ENCODE measurements around the gene KCMF1. TPM values are rescaled to one million over a fixed set of nuclear protein-coding genes. Genes with fewer than 3 reads are reported as not detected.
A peak's percentile ranks its signal among the peaks of the same experiment; 100 is the strongest.

KCMF1 gene
- total RNA-seq, 1 donor from 2014 or later, result 29.7 TPM

GRCh38 chr2:84946204-84947009 is 24.6 kb upstream of the KCMF1 start:
- no peak overlapping the region for H3K4me3 ChIP-seq
- peak overlapping the region; percentile 53 for H3K27ac ChIP-seq
- TF ChIP-seq CTCF (IDR thresholded peaks at IDR 0.05) (no peak), POLR2AphosphoS5 (IDR thresholded peaks at IDR 0.05; ENCODE audit: insufficient read depth in 1 of 2, low read depth in 1 of 2) (peak in 1 of 2 donors; percentile 6), POLR2A (IDR thresholded peaks at IDR 0.05) (no peak)
- H3K4me1 ChIP-seq, result no peaks in the 10 kb centered on the region
- no peak for DNase-seq (ENCODE audit: extremely low spot score in 2 of 2)
- no peaks in the 10 kb centered on the region for H3K9me3 ChIP-seq
- H3K36me3 ChIP-seq, result no peaks in the 10 kb centered on the region
- intact Hi-C loops (cut with DNase I), result no loop called here
- H3K27me3 ChIP-seq, result no peaks in the 10 kb centered on the region

DNA sequence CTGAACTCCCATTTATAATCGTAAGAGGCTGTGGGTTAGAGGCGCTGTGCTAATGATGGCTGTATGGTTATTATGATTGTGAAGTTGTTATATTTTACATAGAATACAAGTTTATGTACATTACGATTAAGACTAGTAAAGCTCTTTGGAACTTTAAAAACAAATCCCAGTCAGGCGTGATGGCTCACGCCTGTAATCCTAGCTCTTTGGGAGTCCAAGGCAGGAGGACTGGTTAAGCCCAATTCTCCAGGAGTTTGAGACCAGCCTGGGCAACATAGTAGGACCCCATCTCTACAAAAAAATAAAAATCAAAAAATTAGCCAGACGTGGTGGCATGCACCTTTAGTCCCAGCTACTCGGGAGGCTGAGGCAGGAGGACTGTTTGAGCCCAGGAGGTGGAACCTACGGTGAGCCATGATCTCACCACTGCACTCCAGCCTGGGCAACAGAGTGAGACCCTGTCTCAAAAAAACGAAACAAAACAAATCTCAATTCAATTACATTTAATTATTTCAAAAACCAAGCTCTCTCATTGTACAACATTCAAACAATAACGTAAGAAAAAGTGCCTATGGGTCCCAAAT is 23.9 kb upstream of the KCMF1 start:
- TF ChIP-seq POLR2AphosphoS5 (IDR thresholded peaks at IDR 0.05; ENCODE audit: insufficient read depth in 1 of 2, low read depth in 1 of 2) (no peak), CTCF (IDR thresholded peaks at IDR 0.05) (no peak)
- H3K9me3 ChIP-seq, result no peaks in the 10 kb centered on the region
- no peaks in the 10 kb centered on the region for H3K36me3 ChIP-seq
- no peaks in the 10 kb centered on the region for H3K27me3 ChIP-seq
- no peak overlapping the region for H3K27ac ChIP-seq
- intact Hi-C loops (cut with DNase I), result no loop called here
- no peaks in the 10 kb centered on the region for H3K4me1 ChIP-seq
- no peak overlapping the region for H3K4me3 ChIP-seq
- DNase-seq (ENCODE audit: extremely low spot score in 2 of 2), result no peak

GRCh38 chr2:84953535-84953934 is 17.4 kb upstream of the KCMF1 start:
- H3K9me3 ChIP-seq, result no peaks in the 10 kb centered on the region
- no peak overlapping the region for H3K27ac ChIP-seq
- DNase-seq (ENCODE audit: extremely low spot score in 2 of 2), result no peak
- peaks cover 9% of the 10 kb centered on the region for H3K4me1 ChIP-seq
- no peaks in the 10 kb centered on the region for H3K27me3 ChIP-seq
- intact Hi-C loops (cut with DNase I), result no loop called here
- TF ChIP-seq POLR2A (IDR thresholded peaks at IDR 0.05) (no peak), POLR2AphosphoS5 (IDR thresholded peaks at IDR 0.05; ENCODE audit: insufficient read depth in 1 of 2, low read depth in 1 of 2) (no peak), CTCF (IDR thresholded peaks at IDR 0.05) (no peak)
- H3K36me3 ChIP-seq, result no peaks in the 10 kb centered on the region
- H3K4me3 ChIP-seq, result no peak overlapping the region

DNA sequence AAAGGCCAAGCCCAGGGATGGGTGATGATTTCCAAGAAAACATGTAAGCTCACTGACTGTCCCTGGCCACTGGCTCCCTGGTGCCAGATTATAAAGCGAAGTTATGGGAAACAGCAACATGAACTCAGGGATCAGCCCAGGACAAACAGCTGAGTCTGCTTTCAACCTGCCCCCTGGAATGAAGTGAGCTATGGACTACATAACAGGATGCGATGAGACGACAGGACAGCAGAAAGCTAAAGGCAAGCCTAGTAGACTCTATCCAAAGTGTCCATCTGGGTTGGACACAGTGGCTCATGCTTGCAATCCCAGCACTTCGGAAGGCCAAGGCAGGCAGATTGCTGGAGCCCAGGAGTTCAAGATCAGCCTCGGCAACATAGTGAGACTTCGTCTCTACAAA is 16.6 kb upstream of the KCMF1 start:
- TF ChIP-seq POLR2A (IDR thresholded peaks at IDR 0.05) (no peak), CTCF (IDR thresholded peaks at IDR 0.05) (no peak), POLR2AphosphoS5 (IDR thresholded peaks at IDR 0.05; ENCODE audit: insufficient read depth in 1 of 2, low read depth in 1 of 2) (no peak)
- peaks cover 10% of the 10 kb centered on the region for H3K4me1 ChIP-seq
- DNase-seq (ENCODE audit: extremely low spot score in 2 of 2), result no peak
- no peaks in the 10 kb centered on the region for H3K36me3 ChIP-seq
- H3K27ac ChIP-seq, result no peak overlapping the region
- no peaks in the 10 kb centered on the region for H3K9me3 ChIP-seq
- no peak overlapping the region for H3K4me3 ChIP-seq
- no peaks in the 10 kb centered on the region for H3K27me3 ChIP-seq
- intact Hi-C loops (cut with DNase I), result no loop called here
